ENCODE measurements around the gene PPM1J. TPM values are rescaled to one million over a fixed set of nuclear protein-coding genes. Genes with fewer than 3 reads are reported as not detected.

Gene PPM1J
- total RNA-seq, 1 donor from 2014 or later, result 1.8 TPM

DNA sequence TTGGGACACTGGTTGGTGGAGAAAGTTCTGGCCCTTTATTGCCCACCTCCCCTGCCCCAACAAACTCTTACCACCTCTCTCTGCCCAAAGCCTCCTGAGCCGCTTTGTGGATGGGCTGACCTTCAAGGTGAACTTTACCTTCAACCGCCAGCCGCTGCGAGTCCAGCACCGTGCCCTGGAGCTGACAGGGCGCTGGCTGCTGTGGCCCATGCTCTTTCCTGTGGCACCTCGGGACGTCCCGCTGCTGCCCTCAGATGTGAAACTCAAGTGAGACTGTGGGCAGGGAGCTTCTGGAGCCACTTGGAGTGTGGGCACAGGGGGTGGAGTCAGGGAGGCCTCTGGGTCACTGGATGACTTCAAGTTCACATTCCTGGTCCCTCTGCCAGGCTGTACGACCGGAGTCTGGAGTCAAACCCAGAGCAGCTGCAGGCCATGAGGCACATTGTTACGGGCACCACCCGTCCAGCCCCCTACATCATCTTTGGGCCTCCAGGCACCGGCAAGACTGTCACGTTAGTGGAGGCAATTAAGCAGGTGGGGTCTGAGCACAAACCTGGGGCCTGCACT is 20.7 kb downstream of the PPM1J start:
- Histone ChIP-seq H2AFZ (replicated peaks) (no peak overlapping the region), H3F3A (ENCODE audit: low read depth) (no peaks in the 10 kb centered on the region), H3K4me1 (no peaks in the 10 kb centered on the region), H3K4me3 (no peak overlapping the region), H3K79me2 (ENCODE audit: low read depth) (no peaks in the 10 kb centered on the region), H3K27ac (no peak overlapping the region), H3K36me3 (no peaks in the 10 kb centered on the region), H3K9me3 (ENCODE audit: low read depth) (no peaks in the 10 kb centered on the region), H3K9ac (no peak overlapping the region), H3K4me2 (no peak overlapping the region), H3K27me3 (no peaks in the 10 kb centered on the region), H4K20me1 (ENCODE audit: low read depth) (peaks cover 6% of the 10 kb centered on the region)
- Mint-ChIP-seq H3K27ac (no peak overlapping the region), H3K4me3 (no peak overlapping the region), H3K27me3 (ENCODE audit: insufficient read depth, low read depth) (peaks cover 4% of the 10 kb centered on the region), H3K9me3 (no peaks in the 10 kb centered on the region), H3K4me1 (peaks cover 3% of the 10 kb centered on the region), H3K36me3 (peaks cover 41% of the 10 kb centered on the region)
- DNase-seq (ENCODE audit: low spot score), result no peak
- TF ChIP-seq, protein P1, sequence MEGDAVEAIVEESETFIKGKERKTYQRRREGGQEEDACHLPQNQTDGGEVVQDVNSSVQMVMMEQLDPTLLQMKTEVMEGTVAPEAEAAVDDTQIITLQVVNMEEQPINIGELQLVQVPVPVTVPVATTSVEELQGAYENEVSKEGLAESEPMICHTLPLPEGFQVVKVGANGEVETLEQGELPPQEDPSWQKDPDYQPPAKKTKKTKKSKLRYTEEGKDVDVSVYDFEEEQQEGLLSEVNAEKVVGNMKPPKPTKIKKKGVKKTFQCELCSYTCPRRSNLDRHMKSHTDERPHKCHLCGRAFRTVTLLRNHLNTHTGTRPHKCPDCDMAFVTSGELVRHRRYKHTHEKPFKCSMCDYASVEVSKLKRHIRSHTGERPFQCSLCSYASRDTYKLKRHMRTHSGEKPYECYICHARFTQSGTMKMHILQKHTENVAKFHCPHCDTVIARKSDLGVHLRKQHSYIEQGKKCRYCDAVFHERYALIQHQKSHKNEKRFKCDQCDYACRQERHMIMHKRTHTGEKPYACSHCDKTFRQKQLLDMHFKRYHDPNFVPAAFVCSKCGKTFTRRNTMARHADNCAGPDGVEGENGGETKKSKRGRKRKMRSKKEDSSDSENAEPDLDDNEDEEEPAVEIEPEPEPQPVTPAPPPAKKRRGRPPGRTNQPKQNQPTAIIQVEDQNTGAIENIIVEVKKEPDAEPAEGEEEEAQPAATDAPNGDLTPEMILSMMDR (IDR thresholded peaks at IDR 0.05), result no peak
- TF ChIP-seq EZH2 (IDR thresholded peaks at IDR 0.05) (no peak), EZH2phosphoT487 (IDR thresholded peaks at IDR 0.05) (no peak)

DNA sequence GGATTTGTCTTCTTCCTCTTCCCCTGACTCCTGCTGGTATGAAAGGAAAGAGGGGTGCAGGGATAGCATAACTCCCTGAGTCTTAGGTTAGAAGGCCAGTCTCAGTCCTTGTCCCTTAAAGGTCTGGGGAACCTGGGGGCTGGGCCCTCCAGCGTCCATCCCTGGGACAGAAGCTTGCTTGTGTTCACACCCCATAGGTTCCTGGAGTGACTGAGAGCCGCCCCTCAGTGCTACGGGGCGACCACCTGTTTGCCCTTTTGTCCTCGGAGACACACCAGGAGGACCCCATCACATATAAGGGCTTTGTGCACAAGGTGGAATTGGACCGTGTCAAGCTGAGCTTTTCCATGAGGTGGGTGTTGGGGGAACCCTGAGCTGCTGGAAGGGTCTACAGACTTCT is 21.3 kb downstream of the PPM1J start:
- Mint-ChIP-seq H3K4me3 (no peak overlapping the region), H3K9me3 (no peaks in the 10 kb centered on the region), H3K4me1 (no peaks in the 10 kb centered on the region), H3K36me3 (peaks cover 36% of the 10 kb centered on the region), H3K27me3 (ENCODE audit: insufficient read depth, low read depth) (peaks cover 3% of the 10 kb centered on the region), H3K27ac (no peak overlapping the region)
- Histone ChIP-seq H3K4me2 (no peak overlapping the region), H3K36me3 (no peaks in the 10 kb centered on the region), H4K20me1 (ENCODE audit: low read depth) (peaks cover 5% of the 10 kb centered on the region), H3F3A (ENCODE audit: low read depth) (no peaks in the 10 kb centered on the region), H3K9ac (no peak overlapping the region), H3K27me3 (no peaks in the 10 kb centered on the region), H3K9me3 (ENCODE audit: low read depth) (no peaks in the 10 kb centered on the region), H3K4me1 (no peaks in the 10 kb centered on the region), H3K79me2 (ENCODE audit: low read depth) (no peaks in the 10 kb centered on the region), H2AFZ (replicated peaks) (no peak overlapping the region), H3K27ac (no peak overlapping the region), H3K4me3 (no peak overlapping the region)
- TF ChIP-seq EZH2 (IDR thresholded peaks at IDR 0.05) (no peak), EZH2phosphoT487 (IDR thresholded peaks at IDR 0.05) (no peak)
- TF ChIP-seq, protein P1 (IDR thresholded peaks at IDR 0.05), result no peak
- no peak for DNase-seq (ENCODE audit: low spot score)

DNA sequence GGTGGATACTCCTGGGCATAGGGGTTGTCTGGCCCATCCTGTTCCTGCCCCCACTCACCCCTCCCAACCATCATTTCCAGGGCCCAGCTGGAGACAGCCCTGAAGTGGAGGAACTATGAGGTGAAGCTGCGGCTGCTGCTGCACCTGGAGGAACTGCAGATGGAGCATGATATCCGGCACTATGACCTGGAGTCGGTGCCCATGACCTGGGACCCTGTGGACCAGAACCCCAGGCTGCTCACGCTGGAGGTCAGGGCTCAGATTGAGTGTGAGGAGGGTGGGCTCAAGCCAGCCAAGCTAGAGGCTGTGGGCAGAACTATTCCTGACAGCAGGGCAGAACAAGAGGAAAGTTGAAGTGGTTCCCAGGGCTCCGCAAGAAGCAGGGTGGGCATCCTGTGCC is 22.5 kb downstream of the PPM1J start:
- TF ChIP-seq EZH2 (IDR thresholded peaks at IDR 0.05) (no peak), EZH2phosphoT487 (IDR thresholded peaks at IDR 0.05) (no peak)
- TF ChIP-seq, protein P1 (IDR thresholded peaks at IDR 0.05), result no peak
- H4K20me1 ChIP-seq (ENCODE audit: low read depth), result peaks cover 9% of the 10 kb centered on the region
- H3K27me3 Mint-ChIP-seq (ENCODE audit: insufficient read depth, low read depth), result no peaks in the 10 kb centered on the region
- no peaks in the 10 kb centered on the region for H3K36me3 ChIP-seq
- no peak overlapping the region for H2AFZ ChIP-seq (replicated peaks)
- no peaks in the 10 kb centered on the region for H3F3A ChIP-seq (ENCODE audit: low read depth)
- H3K4me2 ChIP-seq, result no peak overlapping the region
- no peak overlapping the region for H3K27ac Mint-ChIP-seq
- H3K27me3 ChIP-seq, result no peaks in the 10 kb centered on the region
- no peaks in the 10 kb centered on the region for H3K9me3 ChIP-seq (ENCODE audit: low read depth)
- no peak overlapping the region for H3K9ac ChIP-seq
- H3K4me3 Mint-ChIP-seq, result no peak overlapping the region
- peaks cover 38% of the 10 kb centered on the region for H3K36me3 Mint-ChIP-seq
- no peak overlapping the region for H3K4me3 ChIP-seq
- H3K4me1 ChIP-seq, result no peaks in the 10 kb centered on the region
- no peak for DNase-seq (ENCODE audit: low spot score)
- H3K27ac ChIP-seq, result no peak overlapping the region
- no peaks in the 10 kb centered on the region for H3K79me2 ChIP-seq (ENCODE audit: low read depth)
- no peaks in the 10 kb centered on the region for H3K9me3 Mint-ChIP-seq
- no peaks in the 10 kb centered on the region for H3K4me1 Mint-ChIP-seq
